Activated T-cell treated with anti-CD3 and anti-CD28 coated beads, Interleukin-2, amount 50 U/mL, for 1 hour (primary cell): ENCODE results near the gene UFSP1.
"Not testable (repeated sequence)": the region's sequence is repeated elsewhere in the genome, so short reads cannot be mapped to it uniquely, and the experiment has no call there.

Source experiments
- DNase-seq: peaks from one replicate; pipeline ENCODE4 v3.0.0-alpha.2; 2020

Gene UFSP1

DNA sequence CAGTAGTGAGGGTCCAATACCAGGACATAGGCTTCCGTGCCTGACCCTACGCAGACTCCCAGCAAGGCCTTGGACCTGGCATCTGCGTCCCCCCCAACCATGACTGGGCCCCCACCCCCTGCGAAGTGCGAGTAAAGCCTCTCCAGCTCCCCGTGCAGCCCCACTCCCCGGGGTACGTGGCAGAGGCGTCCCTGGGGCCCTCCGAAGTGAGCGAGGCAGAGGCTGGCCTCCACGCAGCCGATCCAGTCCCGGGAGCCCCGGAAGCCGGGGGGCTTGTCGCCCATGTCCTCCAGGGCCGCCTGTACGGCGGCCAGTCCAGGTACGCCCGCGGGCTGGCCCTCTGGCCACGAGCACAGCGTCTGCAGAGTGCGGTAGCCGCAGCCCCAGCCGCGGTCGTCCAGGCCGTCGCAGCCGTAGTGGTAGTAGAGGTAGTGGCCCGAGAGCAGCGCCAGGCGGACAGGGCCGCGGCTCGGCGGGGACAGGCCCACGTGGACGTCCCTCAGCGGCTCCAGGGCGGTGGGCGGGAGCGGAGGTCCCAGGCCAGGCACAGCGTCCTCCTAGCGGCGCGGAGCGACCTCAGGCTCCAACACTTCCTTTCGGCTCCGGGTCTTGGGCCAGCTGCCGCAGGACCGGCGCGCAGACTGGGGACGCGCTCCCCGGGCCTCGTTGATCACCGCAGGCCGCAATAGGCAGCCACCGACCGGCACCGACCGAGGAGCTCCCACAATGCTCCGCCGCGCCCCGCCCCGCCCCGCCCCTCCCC lies at the start of gene UFSP1:
TSS of gene UFSP1 (minus strand) at position 728 of the 763 bp plus-strand sequence. CDS start at position 284, 444 bp downstream.
- peak; percentile 40 for DNase-seq

GRCh38 chr7:100936167-100936566 lies 46.7 kb upstream of the UFSP1 start:
- not testable (repeated sequence) for DNase-seq

DNA sequence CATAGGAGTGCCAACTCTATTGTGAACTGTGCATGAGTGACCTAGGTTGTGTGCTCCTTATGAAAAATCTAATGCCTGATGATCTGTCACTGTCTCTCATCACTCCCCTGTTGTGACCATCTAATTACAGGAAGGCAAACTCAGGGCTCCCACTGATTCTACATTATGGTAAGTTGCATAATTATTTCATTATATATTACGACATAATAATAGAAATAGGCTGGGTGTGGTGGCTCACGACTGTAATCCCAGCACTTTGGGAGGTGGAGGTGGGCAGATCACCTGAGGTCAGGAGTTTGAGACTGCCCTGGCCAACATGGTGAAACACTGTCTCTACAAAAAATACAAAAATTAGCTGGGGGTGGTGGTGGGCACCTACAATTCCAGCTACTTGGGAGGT lies 45.9 kb upstream of the UFSP1 start:
- DNase-seq, result not testable (repeated sequence)

GRCh38 chr7:100933734-100934133 lies 44.2 kb upstream of the UFSP1 start:
- no peak for DNase-seq

DNA sequence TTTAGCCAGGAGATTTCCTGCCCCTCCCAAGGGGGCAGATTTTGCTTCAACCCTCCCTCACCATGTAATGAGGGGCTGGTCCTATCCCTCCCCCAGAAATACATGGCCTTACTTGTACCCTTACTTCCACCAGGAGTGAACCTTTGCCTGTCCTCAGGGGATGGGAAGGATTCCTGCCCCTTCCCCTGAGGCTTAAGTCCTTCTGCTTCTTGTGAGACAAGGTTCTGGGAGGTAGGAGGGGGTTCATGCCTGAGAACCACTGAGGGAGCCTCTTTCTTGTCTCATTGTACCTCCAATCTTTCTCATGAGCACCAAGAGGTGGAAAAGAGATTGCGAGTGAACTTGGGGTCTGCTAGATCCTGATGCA lies 40.3 kb upstream of the UFSP1 start:
- DNase-seq, result no peak

DNA sequence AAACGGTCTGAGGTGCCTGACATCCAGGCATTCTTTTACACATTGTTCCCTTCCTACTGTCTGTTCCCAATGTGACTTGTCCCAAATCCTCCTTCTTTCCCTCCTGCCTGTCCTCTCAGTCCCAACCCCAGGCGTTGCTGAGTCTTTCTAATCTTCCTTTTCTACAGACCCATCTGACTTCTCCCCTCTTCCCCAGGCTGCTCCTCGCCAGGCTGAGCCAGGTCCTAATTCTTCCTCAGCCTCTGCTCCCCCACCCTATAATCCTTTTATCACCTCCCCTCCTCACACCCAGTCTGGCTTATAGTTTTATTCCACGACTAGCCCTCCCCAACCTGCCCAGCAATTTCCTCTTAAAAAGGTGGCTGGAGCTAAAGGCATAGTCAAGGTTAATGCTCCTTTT lies 34.1 kb upstream of the UFSP1 start:
- not testable (repeated sequence) for DNase-seq

- no peak for DNase-seq
Measured at GRCh38 chr7:100921039-100921438, 31.5 kb upstream of the UFSP1 start.

- not testable (repeated sequence) for DNase-seq
Measured at GRCh38 chr7:100919779-100920437, 30.4 kb upstream of the UFSP1 start.

- DNase-seq, result not testable (repeated sequence)
Measured at GRCh38 chr7:100919335-100919734, 29.8 kb upstream of the UFSP1 start.

GRCh38 chr7:100914879-100915447 lies 25.4 kb upstream of the UFSP1 start:
- no peak for DNase-seq

DNA sequence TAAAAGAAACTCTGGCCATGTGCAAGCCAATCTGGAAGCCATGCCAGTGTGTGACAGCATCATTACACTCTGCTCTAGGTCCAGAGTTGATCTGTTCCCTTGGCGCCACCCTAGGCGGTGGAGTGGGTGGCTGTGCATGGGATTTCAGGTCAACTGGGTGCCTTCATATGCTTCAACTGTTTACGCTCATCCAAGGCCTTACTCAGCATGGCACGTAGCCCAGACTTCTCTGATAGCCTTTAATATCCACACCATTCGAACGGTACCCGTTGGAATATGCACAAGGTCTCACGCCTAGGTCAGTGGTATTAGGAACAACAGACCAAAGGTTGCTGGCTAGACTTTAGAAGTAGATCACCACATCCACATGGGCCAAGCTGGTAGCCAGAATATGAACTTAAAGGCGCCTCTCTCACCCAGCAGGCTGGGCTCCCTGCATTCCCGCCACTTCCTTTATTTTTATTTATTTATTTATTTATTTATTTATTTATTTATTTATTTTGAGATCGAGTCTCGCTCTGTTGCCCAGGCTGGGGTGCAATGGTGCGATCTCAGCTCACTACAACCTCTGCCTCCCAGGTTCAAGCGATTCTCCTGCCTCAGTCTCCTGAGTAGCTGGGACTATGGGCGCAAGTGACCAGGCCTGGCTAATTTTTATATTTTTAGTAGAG lies 24.8 kb upstream of the UFSP1 start:
- no peak for DNase-seq

- no peak for DNase-seq
Measured at GRCh38 chr7:100911484-100911883, 22.0 kb upstream of the UFSP1 start.

DNA sequence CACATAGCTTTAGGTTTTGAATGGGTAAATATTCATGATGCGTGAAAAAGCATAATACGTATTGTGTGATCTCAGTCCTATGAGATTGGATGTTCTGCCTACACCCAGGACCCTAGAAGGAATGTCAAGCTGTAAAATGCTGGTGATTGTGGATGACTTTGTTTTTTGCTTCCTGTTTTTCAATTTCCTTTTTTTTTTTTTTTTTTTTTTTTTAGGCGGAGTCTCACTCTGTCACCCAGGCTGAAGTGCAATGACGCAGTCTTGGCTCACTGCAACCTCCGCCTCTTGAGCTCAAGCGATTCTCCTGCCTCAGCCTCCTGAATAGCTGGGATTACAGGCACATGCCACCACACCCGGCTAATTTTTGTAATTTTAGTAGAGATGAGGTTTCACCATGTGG lies 20.9 kb upstream of the UFSP1 start:
- not testable (repeated sequence) for DNase-seq

DNA sequence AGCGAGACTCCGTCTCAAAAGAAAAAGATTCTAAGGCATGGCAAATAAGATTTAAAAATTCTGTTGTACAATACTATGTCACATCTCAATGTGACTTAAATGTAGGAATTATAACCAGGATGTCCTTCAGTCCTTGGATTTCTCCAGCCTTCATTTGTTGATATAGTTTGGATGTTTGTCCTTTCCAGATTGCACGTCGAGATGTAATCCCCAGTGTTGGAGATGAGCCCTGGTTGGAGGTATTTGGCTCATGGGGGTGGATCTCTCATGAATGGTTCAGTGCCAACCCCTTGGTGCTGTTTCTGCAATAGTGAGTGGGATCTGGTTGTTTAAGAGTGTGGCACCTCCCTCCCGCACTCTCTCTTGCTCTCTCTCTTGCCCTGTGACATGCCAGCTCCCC lies 19.0 kb upstream of the UFSP1 start:
- DNase-seq, result no peak

- DNase-seq, result no peak
Measured at GRCh38 chr7:100902638-100903037, 13.1 kb upstream of the UFSP1 start.

DNA sequence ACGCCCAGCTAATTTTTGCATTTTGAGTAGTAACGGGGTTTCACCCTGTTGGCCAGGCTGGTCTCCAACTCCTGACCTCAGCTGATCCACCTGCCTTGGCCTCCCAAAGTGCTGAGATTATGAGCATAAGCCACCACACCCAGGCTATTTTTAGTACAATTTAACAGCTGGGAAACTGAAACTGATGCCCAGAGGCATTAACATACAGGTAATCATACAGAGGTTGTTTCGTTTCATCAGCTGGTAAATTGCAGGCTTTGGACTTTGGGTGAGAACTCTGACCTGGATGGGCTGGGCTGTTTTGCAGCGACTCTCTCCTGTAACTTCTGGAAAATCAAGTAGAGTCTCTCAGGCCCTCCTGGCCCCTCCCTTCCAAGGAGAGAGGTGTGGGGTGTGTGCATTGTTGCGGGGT lies 12.4 kb upstream of the UFSP1 start:
- DNase-seq, result no peak

DNA sequence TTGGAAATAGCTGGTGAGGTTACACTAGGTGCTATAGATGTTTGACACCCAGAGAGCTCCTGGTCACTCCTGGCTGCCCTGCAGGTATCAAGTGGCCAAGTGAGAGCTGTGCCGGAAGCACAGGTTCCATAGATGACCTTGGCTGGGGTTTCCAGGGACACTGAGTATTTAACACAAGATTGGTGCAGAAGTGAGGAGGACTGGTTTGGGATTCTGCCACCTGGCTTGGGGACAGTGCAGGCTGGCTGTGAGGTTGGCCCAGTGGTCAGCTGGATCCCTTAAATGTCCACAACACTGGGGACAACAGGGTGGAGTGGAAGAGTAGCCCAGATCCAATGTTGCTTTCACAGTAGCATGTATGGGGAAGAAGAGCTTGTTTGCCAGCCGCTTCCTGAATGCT lies 11.5 kb upstream of the UFSP1 start:
- DNase-seq, result no peak

DNA sequence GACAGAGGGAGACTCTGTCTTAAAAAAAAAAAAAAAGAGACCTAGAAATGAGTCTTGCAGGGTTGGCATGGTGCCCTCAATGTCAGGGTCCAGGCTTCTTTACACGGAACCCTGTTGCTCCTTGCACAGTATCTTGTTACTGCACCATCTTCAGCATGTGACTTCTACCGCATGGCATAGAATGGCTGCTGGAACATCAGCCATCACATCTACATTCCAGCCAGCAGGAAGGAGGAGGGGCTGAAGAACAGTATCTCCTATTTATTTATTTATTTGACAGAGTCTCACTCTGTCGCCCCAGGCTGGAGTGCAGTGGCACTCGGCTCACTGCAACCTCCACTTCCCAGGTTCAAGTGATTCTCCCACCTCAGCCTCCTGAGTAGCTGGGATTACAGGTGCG lies 9.9 kb upstream of the UFSP1 start:
- DNase-seq, result no peak

GRCh38 chr7:100897772-100898454 lies 8.4 kb upstream of the UFSP1 start:
- DNase-seq, result no peak

DNA sequence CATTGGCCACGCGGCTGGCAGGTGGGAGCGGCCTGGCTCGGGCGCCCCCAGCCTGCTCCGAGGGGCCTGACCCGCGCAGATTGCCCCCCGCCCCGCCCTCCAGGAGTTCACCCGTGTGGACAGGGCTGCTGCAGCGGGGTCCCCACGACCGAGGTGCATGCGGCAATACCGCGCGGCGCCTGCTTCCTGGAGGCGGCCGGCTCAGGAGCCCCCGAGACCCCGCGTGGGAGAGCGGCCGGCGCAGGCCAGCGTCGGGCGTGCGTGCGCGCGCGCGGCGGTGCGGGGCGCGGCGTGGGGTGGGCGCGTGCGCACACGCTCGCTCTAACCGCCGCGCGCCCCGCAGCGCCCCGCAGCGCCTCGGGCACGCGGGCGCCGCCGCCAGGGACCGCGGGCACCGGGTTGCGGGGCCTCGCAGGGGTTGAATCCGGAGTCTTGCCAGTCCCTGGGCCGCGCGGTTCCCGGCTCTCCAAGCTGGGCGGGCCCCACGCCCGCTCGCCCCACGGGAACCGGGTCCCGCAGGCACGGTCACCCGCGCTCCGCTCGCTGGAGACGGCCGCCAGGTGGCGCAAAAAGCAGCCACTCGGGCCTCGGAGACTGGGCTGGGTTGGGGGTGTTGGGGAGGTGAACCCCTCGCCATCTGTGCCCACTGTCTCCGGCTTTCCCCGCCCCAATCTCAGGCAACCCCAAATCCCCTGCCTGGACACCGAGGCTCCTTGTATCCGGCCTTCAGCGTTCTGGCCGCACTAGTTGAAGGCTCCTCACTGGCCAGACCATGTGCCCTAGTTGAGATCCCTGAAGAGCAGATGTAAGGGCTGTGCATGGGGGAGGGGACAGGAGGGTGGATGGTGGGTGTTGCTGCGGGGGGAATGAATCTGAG lies 7.5 kb upstream of the UFSP1 start:
- DNase-seq, result peak; percentile 60

GRCh38 chr7:100895956-100896731 lies 6.6 kb upstream of the UFSP1 start:
- DNase-seq, result no peak

DNA sequence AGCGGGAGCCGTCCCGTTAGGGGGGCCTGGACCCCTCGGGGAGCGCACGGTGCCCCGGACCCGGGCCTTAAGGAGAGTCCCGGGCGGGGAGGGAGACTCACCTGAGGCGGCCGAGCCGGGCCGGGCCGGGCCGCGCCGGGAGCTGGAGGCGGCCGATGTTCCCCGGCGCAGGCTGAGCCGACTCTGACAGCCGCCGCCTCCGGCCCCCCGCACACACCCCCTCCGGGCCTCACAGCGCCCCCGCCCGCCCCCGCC lies 6.1 kb upstream of the UFSP1 start, which contains the start of gene ACHE:
TSS of gene ACHE (minus strand) at position 188 of the 255 bp plus-strand sequence. CDS start 1,656 bp downstream, outside the sequence.
- DNase-seq, result peak; percentile 50
